Measurements from ENCODE around the gene U2AF1.
"Not testable (repeated sequence)": the region's sequence is repeated elsewhere in the genome, so short reads cannot be mapped to it uniquely, and the experiment has no call there.

U2AF1 gene, protein sequence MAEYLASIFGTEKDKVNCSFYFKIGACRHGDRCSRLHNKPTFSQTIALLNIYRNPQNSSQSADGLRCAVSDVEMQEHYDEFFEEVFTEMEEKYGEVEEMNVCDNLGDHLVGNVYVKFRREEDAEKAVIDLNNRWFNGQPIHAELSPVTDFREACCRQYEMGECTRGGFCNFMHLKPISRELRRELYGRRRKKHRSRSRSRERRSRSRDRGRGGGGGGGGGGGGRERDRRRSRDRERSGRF

DNA sequence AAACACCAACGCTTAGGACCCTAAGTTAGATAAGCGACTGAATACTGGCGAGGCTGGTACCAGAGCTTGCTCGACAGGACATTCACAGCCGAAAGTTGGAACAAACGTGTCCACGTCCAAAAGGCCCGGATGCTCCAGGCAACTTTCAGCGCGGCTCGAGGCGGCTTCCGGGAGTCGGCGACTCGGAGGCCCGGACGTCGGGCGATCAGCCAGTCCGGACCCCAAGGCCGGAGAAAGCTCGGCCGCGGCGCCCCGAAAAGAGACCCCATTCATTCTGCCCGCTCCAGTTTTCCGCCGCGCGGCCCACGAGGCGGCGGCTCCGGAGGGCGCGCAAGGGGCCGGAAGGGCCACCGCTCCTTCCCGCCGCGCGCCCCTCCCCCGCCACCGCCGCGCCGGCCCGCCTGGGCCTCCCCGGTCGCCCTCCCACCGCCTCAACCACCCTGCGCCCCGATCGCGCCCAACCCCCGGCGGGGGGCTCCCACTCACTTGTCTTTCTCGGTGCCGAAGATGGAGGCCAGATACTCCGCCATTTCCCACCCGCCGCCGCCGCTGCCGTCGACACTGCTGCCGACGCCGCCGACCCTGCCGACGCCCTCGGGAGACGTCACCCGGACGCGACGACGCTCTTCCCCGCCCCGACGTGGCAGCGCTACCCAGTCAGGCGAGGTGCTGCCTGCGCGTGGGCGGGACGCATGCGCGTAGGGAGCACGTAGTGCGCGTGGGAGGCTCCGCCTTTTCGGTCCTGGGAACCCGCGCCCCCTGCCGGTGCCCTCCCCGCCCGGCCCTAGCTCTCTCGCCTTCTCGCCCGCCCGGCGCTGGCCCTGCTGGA, at the start of gene U2AF1:
TSS of gene U2AF1 (minus strand) at position 606 of the 829 bp plus-strand sequence. CDS start at position 530, 76 bp downstream.
- DNase-seq = not testable (repeated sequence)

DNA sequence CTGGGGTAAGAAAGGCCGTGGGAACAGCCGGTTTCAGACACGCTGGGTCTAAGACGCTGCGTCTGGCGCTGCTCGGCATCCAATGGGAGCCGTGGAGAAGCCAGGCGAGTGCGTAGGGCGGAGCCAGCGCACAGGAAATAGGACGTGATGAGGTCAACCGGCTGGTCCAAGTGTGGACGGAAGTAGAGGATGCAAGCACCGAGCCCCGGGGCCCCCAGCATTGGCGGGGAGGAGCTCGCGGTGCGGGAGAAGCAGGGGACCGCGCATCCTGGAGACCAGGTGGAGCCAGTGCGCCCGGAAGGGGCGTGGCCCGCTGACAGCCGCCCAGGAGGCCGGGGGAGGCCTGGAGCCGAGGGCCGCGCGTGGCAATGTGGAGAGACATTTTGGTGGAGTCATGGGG, 46.2 kb upstream of the U2AF1 start:
- DNase-seq = not testable (repeated sequence)

DNA sequence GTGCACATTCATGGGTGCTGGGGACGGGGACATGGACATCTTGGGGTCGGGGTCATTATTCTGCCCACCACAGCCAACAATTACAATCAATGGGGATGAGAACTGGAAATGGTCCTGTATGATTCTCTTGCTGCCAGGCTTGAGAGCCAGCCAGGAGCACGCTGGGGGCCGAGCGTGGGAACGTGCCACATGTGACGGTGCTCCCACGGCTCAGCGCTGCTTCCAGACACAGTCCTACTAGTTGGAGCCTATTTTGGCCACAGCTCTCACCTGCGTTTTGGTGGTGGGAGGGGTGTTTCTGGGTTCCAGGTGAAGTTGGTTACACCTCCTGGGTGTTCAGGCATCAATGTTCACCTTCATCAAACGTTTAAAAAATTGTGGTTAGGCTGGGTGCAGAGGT, 42.0 kb upstream of the U2AF1 start:
- DNase-seq = not testable (repeated sequence)

GRCh38 chr21:43147999-43148398, 40.6 kb upstream of the U2AF1 start:
- DNase-seq = not testable (repeated sequence)

DNA sequence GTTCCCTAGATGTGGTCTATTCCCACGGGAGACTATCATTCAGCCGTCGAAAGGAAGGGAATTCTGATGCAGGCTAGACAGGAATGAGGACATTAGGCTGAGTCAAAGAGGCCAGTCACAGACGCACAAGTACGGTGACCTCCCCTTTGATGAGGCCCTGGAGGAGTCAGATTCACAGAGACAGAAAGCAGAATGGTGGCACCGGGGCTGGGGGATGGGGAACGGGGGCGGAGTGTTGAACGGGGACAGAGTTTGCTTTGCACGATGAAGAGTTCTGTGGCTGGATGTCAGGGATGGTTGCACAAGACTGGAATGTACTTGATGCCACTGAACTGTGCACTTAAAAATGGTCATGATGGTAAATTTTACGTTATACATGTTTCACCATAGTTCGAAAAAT, 39.3 kb upstream of the U2AF1 start:
- not testable (repeated sequence) for DNase-seq

GRCh38 chr21:43141407-43141806, 34.0 kb upstream of the U2AF1 start:
- DNase-seq = not testable (repeated sequence)

DNA sequence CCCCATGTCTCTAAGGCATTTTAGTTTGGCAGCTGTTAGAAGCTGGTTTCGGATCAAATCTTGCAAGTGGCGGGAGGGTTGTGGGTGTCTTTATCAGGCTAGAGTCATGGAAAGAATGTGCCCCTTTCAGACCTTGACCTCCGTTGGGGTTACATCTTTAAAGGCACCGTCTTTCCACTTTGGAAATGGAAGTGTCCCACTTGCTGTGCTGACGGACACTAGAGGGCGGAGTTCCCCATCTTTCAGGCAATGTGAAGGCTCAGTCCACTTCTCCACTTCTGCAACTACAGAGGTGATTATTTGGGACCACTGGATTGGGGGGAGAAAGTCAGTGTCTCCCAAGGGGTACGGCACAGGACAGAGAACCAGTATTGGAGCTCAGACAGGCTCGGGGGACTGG, 31.6 kb upstream of the U2AF1 start:
- not testable (repeated sequence) for DNase-seq

- not testable (repeated sequence) for DNase-seq
Measured at GRCh38 chr21:43134520-43134919, 27.1 kb upstream of the U2AF1 start.

- DNase-seq = not testable (repeated sequence)
Measured at GRCh38 chr21:43130094-43130493, 22.7 kb upstream of the U2AF1 start.

- not testable (repeated sequence) for DNase-seq
Measured at GRCh38 chr21:43115956-43116355, 8.6 kb upstream of the U2AF1 start.

DNA sequence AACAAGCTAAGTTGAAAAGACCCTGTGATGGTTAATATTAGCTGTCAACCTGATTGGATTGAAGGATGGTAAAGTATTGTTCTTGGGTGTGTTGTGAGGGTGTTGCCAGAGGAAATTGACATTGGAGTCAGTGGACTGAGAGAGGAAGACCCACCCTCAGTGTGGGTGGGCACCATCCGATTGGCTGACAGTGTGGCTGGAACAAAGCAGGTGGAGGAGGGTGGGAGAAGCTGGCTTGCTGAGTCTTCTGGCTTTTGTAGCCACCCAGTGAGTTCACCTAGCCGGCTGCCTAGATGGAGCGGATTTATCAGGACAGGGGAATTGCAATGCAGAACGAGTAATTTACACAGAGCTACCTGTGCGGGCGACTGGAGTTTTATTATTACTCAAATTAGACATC, 7.1 kb upstream of the U2AF1 start:
- DNase-seq = not testable (repeated sequence)

DNA sequence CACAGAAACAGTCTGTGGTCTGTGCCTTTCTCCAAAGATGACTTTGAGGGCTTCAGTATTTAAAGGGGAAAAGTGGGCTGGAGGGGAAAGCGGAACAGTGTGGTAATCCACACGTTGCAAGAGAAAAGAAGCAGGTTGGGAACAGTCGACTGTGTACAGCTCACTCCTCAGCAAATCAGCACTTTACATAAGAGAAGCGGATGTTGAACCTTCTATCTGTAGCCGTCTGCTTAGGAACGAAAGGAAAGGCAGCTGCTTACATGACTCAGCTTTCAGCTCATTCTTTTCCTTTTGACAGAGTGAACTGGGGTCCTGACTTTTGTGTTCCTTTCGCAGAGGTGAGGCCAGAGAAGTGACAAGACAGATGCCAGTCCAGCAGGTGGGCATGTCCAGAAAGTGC, 1.6 kb upstream of the U2AF1 start:
- not testable (repeated sequence) for DNase-seq

GRCh38 chr21:43108177-43108576, 807 bp upstream of the U2AF1 start:
- DNase-seq = not testable (repeated sequence)

DNA sequence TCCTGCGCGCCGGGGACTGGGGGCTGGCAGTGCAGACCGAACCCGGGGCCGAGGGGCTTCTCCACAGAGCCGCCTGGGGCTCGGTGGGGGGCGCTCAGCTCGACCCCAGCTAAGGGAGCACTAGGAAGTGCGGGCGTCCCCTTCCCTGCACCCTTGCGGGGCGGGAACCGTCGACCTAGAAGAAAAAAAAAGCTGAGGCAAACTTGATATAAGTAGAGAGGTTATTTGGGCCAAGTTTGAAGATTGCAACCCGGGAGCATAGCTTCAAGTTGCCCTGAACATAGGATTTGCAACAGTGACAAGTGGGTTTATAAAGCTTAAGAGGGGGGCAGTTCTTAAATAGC, 396 bp upstream of the U2AF1 start:
- DNase-seq = not testable (repeated sequence)

- not testable (repeated sequence) for DNase-seq
Measured at GRCh38 chr21:43104642-43105041, 2.7 kb downstream of the U2AF1 start.

DNA sequence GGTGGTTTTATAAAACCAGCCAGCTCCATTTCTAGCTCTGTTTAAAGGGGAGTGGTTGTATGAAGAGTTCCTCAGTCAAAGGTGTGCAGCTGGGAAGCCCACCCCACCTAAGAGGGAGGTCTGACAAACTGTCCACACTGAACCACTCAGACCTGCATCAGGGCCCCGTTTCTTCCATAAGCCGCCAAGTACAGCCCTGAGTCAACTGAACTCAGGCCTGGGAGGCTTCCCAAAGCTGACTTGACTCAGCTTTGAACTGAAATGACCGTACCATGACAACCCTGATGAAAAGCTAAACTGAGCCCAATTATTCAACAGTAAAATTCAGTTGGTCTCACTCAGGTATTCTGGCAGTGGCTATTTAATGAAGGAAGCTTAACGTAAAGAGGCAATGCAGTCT, 5.1 kb downstream of the U2AF1 start:
- not testable (repeated sequence) for DNase-seq

DNA sequence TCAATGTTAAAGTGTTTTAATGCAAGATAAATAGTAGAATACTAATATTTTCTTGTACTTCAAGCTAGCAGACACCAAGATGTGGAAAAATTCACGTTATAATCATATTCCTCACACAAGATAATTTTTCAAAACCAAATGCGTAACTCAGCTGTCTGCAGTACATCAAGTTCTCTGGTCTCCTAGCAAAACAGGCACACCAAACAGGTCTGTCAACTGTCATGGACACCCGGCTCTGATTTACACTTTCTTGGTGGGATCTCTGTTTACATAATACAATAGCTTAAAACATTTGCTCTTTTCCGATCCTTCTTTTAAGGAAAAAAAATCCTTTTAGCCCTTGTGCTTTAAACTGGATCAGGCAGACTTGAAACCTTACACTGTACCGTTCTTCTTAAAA, 5.7 kb downstream of the U2AF1 start:
- not testable (repeated sequence) for DNase-seq

- DNase-seq = not testable (repeated sequence)
Measured at GRCh38 chr21:43101000-43101399, 6.4 kb downstream of the U2AF1 start.

DNA sequence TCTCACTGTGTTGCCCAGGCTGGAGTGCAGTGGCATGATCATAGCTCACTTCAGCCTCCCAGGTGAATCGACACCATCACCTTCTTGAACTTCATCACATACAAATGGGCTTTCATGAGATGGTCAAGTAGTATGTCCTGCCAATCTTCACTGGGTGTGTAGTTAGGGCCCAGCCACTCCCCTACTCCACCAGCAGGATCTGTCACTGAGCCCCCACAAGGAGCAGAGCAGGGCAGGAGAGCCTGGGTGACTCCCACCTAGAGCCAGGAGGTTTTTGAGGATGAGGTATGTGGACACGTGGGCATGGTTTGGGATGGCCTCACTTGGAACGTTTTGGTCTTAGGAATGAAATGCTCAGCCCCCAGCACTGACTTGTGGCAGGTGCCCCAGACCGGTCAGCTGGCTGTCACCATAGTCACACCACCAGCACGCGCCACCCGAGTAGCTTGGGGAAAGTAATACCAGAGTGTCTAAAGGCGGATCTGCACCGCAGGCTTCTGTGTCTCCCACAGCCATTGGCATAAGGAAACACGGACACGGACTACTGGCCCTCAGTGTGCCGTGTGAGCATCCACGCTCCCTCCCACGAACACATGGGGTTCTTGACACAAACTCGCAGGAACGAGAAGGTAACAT, 15.3 kb downstream of the U2AF1 start:
- not testable (repeated sequence) for DNase-seq

DNA sequence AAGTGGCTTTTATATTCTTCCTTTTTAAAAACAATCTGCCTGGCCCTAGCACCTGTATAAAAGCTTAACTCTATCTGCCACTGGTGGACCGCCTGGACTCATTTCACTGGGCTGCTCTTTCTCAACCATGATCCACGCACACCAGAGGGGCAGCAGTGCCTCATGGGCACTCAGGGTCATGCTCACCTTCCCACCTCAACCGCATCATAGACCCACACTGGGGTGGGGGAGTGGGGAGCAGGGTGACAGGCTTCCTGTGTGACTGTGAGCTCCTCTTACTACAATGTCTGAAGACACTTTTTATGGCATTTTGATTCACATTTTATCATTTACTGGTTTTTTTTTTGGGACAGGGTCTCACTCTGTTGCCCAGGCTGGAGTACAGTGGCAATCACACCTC, 16.4 kb downstream of the U2AF1 start:
- DNase-seq = not testable (repeated sequence)

GRCh38 chr21:43089463-43089862, 17.9 kb downstream of the U2AF1 start:
- DNase-seq = not testable (repeated sequence)

DNA sequence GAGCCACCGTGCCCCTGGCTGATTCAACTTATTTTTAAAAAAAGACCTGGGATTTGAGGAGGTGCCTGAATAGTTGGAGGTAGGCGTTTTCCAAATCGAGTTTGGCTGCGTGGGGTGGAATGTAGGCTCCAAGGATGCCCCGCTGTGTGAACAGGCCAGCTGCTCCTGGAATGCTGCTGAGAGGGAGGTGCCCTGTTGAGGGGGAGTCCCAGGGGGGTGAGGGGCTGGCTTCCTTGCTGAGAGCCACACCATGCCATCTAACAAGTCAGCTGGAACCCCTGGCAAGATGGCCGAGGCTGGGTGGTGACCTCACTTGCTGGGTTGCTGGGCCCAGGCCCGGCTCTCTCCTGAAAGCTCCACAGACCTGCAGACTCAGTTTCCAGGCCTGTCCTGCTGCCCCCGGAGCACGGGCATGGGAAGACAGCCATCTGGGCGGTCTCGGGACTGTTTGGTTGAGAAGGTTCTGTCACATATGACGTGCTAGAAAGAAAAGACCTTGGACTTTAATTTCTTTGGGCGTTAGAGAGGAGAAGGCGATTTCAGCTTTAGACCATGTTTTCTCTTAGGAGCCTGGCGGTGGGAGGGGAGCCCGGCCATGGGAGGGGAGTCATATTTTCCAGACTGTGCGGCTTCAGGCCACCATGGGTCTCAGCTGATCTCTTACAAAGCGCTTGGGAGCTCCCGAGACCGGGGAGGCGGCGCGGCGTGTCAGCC, 24.6 kb downstream of the U2AF1 start:
- DNase-seq = not testable (repeated sequence)

DNA sequence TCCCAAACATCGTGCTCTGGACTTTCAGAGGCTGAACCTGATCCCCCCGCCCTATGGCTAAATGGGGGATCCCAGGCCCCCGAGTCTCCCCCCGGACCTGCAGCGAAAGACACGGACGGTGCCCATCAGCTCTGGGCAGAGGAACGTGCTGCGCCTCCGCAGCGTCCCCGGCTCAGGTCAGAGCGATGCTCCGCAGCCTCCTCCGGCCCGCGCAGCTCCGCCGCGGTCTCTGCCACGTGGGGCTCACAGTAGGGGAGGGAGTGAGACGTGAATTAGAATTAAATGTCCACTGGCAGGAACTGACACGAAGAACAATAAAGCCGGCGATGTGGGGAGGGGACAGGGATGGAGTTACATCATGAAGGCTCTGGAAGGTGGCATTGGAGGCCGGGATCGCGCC, 30.7 kb downstream of the U2AF1 start:
- not testable (repeated sequence) for DNase-seq

Data from GOT3 (cell line).